HG03432 (cell line): ENCODE results near the gene PLXNA4.

Experiments used
- ATAC-seq: cut with Tn5 transposase; IDR thresholded peaks from one replicate; pipeline ENCODE4 v1.9.1; 2021; ENCODE audit warnings: mild to moderate bottlenecking, moderate library complexity; ENCODE audit not compliant: unreplicated experiment

Gene PLXNA4

DNA sequence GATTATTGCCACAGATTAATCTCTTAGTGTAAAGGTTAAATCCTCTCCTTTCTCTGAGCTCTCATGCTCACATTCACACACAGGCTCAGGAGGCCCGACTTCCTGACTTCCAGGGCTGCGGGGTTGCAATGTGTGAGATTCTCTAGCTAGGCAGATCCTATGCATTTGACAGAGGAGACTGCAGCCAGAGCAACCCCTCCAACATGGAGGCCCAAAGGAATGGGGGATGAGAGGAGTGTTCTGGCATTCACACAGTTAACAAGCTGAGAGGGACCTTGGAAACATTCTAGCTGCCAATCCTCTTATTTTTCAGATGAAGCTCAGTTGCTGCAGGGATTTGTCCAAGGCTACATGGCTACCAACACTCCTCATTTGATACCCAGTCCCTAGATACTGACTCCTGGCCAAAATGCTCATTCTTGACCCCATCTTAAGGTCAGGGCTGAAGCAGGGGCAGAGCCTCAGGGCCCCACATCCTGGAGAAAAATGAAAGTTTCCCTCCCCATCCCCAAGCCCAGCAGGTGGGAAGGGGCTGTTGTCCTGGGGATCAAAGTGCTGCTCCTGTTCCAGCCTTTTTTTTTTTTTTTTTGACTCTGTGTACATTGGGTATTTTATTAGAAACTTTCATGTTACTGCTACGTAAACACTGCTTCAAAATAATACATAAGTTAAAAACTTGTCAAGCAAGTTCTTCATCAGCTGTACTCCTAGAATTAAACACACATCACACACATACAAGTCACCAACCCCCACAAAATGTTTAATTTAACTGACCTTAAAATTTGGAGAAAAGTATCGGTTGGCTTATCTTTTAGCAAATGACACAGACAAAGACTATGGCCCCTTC, 325.6 kb downstream of the PLXNA4 start:
- ATAC-seq: no peak

DNA sequence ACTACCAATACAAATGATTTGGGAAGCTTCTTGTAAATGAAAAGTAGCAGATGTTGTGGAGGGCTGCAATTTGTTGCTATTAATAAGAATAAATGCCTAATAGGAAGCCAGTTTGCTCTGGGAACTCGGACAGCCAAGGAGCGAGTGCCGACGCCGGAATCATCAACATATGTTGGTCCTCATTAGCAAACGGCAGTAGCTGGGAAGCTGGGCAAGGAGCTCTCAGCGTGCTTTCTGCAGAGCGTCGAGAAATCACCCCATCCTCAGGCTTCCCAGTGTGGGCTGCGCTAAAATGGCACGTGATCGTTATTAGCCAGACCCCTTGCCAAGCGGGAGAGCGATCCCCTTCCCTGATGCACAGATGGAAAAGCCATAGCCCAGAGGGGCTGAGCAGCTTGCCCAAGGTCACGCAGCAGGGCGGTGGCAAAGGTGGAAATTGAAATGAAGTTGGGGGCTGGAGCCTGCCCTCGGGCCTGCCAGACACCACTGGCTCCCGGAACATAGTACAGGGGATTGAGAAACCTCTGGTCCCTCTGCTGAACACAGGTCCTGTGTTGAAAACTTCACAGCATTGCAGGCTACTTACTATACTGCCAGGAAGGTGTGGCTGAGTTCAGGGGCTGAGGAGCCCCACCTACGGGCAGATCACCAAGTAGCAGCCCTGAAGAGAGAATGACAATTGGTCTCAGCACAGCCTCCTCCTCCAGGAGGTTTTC, 326.9 kb downstream of the PLXNA4 start:
- ATAC-seq: no peak

DNA sequence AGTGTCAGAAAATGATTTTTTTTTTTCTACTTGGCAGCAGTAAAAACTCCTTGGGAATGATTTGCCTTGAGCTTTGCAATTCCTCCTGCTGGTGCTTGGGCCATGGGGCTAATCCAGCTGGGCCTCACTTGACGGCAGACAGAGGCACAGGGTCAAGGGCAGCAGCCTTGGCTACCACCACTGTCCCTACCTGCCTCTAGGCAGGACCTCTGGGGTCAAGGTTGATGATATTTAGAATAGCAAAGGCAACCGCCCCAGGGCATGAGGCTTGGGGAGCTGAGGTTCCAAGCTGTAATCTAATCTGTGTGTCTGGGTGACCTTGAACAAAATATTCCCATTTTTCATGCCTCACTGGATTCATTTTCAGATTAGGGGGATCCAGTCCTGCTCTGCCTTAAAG, 327.4 kb downstream of the PLXNA4 start:
- ATAC-seq: no peak

DNA sequence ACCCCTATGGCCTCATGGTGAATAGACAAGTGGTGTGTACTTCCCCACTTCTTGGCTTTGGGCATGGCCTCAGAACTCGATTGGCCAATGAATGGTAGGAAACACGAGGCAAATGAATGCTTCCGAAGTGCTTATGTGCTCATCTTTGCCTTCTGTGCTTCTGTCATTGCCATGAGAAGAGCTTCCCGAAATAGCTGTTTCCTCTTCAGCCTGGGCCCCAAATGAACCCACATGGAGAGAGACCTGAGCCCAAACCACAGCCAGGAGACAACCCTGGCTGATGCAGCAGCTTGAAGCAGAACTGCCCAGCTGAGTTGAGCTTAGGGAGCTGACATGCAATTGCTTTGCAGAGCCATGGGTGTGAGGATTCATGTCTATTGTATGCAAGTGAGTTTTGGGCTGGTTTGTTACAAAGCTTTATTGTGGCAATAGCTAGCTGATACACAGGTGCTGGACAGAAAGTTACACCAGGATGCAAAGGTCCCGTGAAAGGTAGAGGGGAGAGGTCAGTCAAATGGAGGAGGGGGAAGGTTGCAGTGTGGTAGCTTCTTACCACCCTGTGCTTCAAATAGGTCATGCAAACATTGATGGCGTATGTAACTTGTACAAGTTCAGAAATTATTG, 328.2 kb downstream of the PLXNA4 start:
- no peak for ATAC-seq

DNA sequence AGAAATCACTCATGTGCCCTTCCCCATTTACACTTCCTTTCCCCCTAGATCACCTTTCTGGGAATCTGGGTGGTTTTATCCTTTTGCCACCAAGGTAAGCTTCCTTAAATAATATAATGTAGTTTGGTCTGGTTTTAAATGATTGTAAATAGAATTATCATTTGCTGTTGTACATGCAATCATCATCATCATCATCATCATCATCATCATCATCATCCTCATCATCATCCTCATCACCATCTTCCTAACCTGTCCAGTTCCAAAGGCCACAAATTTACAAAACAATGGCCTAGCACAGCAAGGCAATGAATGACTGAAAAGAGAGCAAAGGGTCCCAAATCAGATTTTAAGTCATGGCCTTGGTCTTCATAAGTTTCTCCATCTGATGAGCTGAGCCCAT, 329.7 kb downstream of the PLXNA4 start:
- ATAC-seq: no peak

DNA sequence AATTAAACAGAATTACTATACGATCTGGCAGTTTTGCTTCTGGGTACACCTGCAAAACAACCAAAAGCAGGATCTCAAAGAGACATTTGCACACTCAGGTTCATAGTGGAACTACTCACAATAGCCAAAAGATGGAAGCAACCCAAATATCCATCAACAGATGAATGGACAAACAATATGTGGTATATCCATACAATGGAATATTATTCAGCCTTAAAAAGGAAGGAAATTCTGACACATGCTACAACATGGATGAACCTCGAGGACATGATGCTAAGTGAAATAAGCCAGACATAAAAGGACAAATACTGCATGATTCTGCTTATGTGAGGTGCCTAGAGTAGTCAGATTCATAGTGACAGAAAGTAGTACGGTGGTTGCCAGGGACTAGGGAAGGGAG, 330.7 kb downstream of the PLXNA4 start:
- ATAC-seq: no peak

DNA sequence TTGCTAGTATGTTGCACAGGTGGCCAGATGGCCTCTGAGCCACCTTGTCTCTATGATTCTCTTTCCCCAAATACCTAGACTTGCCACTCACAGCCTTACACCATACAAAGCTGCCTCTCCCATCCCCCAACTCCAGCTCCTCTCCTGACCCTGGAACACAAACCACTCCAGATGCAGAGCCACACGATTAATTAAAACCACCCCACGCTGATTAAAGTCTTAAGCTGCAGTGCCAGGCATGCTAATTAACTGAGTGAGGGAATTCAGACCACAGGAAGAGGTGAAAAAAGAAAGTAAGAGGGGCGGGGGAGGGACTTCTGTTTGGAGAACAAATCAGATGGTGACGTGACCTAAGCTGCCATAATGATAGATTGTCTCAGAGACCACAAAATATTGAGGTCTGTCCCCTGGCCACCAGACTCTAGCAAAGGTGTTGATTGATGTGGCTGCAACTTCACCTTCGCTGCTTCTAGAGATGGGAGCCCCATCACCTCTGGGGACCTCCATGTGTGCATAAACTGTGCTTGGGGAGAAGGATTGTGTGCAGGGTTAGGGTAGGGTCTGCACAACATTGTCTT, 331.3 kb downstream of the PLXNA4 start:
- no peak for ATAC-seq

DNA sequence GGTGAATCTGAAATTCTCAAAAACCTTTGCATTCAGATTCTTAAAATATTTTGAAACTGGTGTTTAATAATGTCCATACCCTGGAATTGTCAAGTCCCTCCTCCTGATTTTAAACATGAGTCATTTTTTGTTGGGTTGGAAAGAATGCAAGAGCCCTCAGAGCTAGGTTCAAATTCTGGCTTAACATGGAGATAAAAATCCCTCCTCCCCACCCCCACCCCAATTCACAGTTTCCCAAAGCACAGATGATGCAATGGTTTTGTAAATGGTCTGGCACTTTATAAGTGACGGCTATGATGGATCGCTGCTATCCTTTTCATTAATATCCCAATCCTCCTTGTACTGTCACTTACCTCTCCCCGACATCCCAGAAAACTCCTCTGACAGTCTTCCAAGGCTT, 332.8 kb downstream of the PLXNA4 start:
- ATAC-seq: no peak

DNA sequence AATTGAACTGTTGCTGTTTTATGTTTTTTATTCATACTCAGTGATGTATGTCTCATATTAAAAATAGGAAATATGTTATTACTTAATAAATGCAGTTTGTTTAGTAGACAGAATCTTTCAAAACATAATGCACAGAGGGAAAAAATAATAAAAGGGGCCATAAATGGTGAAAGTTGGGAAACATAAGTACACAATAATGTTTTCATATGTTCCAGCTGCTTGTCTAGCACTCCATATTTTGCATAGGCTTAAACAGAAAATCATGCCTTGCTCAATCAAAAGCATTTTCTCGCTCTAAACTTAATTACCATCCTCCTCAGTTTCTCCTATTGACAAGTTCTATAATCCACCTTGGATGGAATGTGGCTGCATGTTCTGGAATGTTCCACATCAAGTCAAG, 333.2 kb downstream of the PLXNA4 start:
- ATAC-seq: no peak

DNA sequence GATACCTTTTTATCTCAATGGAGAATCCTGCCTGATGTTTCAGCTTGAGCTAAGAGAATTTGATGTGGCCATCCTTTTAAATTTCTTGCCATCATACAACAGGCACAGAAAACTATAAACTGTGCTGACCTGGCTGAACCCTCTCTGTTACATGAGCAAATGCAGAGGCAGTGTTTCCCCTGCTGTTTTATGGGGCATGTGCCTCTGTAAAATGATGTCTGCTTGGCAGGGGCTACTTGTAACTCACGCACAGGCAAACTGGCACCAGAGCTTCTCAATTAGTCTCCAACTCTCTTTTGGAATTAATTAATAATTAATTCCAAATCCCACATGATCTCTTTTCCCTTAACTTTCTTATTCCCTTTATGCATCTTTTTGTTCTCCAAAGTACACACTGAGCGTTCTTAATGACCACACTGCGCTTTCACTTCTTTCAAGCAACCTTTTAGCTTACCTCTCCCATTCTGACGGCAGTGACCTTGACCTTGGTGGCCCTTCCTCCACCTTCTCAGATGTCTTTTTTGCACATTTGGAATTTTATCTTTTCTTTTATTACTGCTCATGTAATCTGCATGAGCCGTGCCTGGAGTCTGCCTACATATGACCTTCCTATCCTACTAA, 334.0 kb downstream of the PLXNA4 start:
- ATAC-seq: no peak

DNA sequence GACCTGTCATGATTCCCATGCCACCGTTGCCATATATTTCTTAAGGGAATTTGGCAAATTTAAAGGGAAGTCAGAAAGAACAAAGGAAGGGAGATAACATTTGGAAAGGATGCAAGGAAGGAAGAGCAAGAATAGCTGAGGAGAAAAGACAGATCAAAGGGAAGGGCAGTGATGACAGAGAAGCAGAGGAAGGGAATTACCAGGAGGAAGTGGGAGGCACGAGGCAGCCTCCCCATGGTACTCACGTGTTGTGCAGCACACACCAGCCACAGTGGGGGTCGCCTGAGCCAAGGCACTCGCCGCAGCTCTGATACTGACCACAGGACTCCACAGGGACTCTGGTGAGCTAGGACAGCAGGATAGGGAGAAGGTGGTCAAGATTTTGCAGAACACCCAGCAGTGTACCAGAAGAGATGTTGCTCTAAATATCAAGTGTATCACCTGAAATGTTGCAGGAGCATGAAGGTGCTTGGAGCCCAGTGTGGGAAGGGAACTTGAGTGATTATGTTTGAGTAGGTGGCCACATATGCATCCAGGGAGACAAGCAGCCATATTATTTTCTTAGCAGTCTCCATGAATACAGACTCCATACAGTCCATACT, 335.3 kb downstream of the PLXNA4 start:
- ATAC-seq: no peak

DNA sequence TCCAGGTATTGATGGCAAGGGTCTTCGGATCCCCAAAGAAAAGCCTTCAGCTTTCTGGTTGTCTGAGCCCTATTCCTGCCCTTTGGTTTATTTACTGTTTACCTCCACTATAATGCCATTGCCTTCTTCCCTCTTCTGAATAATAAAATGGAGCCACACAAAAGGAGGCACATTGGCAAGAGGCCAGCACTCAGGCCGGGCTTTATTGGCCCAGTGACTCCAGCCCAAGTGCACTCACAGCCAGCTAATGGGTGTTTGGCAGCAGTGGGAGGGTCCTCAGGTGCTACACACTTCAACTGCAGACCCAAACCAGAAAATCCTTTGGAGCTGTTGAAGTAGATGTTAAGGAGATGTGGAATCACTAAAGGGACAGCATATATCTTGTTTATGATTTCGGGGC, 336.0 kb downstream of the PLXNA4 start:
- no peak for ATAC-seq

DNA sequence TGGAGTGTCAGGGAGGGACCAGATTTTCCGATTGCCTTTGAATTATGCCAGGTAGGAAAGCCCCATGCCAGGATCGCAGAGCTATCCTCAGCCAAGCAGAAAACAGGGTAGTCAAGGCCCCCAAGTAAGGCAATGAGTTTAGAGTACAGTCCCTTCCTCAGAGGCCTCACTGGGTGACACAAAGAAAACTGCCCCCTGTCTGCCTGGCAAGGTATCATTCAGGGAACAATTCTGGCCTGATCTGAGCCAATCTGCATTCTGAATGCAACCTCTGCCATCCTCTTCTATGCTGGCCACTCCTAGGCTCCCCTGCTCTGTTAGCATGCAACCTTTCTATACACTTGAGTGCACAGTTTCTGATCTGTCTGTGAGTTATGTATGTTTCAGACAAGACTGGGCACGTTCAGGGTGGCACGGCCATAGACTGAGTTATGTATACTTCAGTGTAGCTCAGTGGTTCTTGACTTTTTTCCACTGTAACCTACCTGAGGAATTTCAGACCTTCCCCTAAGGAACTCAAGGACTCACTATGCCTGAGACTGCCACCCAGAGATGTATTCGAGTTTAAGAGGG, 336.8 kb downstream of the PLXNA4 start:
- ATAC-seq: no peak

DNA sequence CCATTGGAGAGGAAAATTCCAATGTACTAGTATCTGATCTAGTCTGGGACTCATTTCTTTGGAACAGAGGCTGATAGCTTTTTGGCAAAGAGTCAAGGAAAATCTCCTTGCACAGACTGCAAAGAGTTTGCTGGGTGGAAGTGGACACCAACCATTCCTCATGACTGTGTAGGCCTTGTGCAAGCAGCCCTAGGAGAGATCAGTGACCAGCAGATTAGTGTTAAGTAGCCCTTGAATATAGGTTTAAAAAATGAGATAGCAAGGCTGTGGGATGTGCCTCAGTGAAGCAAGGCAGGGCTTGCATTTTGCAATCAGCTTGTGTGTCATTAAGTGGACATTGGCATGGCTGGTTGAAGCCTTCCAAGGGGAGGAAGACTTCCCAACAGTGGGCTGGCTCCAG, 341.6 kb downstream of the PLXNA4 start:
- ATAC-seq: no peak

DNA sequence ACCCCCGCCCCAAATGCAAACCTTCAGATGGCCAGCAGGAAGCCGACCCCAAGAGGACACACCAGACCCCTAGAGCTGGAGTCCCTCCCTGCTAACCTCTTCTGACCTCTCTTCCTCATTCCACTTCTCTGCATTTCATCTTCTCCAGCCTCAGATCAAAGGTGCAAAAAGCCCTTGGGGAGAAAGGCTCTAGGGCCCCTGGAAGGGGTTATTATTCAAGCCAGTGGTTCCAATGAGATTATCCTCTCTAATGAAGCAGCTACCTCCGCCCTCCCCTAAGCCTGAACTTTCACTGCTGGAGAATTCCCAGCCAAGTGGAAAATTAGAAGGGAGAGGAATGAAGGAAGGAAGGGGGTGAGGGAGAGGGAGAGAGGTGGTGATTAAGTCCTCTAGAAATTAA, 343.9 kb downstream of the PLXNA4 start:
- no peak for ATAC-seq

DNA sequence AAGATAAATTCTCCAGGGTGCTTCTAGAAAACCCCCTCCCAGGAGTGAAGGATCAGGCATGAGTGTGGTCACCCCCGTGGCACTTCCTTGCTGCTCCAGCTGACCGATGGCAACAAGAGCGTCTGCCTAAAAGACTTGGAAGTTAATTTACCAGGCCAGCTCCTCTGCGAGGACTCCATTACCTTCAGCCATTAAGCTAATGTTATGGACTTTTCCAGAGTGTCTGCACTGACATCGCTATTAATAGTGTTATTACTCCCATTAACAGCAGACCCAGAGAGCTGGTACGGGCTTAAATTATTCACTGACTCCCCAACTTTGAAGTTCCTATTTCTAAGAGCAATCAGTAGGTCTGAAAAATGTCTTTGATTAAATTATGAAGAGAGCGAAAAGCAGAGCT, 345.8 kb downstream of the PLXNA4 start:
- no peak for ATAC-seq

DNA sequence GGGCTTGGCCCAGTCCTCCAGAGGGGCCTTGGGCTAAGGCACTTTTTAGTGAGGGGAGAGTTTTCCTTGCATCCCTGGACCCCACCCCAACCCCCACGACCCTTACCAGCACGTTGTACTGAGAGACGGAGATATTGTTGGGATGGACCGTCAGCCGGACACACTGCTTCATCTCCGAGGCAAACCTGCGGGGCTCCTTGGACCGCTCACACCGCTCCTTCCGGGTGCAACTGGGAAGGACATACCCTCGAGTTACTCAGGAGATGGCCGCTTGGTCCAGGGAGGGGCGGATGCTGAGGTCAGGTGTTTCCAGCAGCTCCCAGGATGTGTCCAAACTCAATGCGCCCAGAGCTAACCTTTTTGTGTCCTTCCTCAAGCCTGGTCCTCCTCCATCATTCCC, 348.0 kb downstream of the PLXNA4 start:
- no peak for ATAC-seq

DNA sequence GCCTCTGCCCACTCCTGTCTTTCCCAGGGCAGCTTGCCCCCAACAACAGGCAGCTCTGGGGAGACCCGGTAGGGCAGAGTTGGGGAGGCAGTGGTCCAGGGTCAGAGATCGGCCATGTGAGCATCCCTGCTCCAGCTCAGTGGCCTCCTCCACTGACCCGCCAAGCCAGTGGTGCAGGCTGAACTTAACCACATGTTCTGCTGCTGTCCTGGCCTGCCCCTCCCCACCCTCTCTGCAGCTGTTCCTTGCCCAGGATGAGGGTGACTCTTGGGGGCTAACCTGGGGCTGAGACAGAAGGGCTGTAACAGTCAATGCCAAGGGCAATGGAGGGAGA, 349.3 kb downstream of the PLXNA4 start:
- no peak for ATAC-seq

DNA sequence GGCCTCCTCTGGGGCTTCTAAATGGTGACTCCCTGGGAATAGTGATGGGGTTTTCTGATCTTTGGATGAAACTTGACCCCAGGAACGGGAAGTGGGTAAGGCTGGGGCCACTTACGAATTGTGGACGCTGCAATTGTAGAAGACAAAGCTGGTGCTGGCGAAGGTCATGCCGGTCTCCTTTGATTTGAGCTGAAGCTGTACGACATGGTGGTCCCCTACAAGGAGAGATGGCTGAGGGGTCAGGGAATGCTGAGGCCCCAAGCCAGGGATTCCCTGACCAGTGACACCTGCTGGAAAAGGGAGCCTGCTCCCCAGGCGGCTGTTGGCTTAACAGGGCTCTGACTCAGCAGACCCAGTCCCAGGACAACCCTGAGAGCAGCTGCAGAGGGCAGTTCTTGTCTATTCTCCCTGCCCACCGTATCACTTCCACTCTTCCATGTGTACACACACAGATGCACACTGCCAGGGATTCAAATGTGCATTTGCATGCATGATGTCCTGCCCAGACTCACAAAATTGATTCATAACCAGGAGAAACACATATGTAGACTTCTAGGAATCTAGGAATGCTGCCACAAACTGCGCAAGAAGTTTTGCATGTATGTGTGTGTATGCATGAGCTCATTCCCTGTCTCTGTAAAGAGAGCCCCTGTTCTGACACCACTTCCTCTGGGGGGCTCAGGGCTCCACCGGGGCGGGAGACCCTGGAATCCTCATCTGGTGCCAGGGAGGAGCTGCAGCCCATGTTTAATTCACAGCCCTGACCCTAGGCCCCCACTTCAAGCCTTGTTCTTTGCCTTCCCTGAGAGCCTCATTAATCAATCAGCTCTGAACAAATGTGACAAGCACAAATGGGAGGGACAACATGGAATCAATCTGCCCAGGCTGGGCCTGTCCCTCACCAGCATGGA, 350.0 kb downstream of the PLXNA4 start:
- no peak for ATAC-seq
